Stimulated activated CD8-positive, alpha-beta memory T cell treated with anti-CD3 and anti-CD28 coated beads, Interleukin-15, amount 100 ng/mL, for 1 hour (primary cell): ENCODE measurements around the gene KMO.

Source experiments
- DNase-seq: peaks from one replicate; pipeline ENCODE4 v3.0.0-alpha.2; 2020; ENCODE audit warnings: low read depth

Gene KMO

DNA sequence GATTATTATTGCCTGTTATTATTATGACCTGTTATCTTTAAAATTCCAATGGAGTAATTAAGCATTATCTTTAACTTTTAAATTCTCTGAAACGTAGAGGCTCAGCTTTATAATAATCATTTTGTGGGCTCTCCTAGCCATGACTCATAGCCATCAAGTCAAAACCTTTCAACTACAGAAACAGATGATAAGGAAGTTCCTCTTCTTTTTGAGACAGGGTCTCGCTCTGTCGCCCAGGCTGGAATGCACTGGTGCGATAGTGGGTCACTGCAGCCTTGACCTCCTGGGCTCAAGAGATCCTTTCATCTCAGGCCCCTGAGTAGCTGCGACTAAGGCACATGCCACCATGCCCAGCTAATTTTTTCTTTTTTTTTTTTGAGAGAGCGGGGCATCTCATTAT is 64.5 kb downstream of the KMO start:
- DNase-seq: no peak

- no peak for DNase-seq
Measured at GRCh38 chr1:241598249-241598648, 66.1 kb downstream of the KMO start.

GRCh38 chr1:241600496-241600901 is 68.3 kb downstream of the KMO start:
- no peak for DNase-seq

DNA sequence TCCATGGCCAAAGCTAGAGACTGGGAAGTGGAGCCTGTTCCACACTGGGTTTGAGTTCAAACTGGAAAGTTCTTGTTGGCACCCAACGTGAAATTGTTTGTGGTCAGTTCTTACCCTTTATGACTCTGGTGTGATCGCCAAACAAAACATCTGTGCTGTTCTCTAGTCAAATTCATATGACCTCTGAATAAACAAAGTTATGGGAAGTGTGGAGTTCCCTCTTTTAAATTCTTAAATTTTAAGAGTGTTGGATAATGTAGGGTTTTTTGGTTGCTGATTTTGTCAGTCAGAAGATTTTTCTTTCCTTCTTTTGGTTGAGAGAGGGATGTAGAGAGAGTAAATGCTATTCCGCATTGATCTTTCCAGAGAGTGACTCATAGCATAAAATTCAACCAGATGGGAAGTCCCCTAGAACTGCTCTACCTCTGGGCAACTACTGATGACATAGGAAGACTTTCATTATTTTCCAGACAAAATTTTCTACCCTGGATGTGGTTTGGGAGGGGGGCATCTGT is 71.6 kb downstream of the KMO start:
- no peak for DNase-seq

- no peak for DNase-seq
Measured at GRCh38 chr1:241605146-241605805, 73.1 kb downstream of the KMO start.

DNA sequence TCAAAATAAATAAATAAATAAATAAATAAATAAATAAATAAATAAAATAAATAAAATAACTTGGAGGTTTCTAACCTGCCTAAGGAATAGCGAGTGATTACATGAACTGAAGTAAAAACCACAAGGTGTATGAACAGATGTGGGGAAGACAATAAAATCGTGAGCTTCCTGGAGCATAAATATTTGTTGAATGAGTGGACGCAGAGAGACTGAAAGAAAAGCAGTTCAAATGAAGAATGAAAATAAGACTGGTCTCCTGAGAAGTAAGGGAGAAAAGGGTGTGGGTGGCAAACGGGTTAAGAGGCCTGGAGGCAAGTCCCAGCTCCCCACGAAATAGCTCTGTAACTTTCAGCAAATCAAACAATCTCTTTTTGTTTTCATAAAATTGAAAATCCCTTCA is 74.4 kb downstream of the KMO start:
- no peak for DNase-seq

DNA sequence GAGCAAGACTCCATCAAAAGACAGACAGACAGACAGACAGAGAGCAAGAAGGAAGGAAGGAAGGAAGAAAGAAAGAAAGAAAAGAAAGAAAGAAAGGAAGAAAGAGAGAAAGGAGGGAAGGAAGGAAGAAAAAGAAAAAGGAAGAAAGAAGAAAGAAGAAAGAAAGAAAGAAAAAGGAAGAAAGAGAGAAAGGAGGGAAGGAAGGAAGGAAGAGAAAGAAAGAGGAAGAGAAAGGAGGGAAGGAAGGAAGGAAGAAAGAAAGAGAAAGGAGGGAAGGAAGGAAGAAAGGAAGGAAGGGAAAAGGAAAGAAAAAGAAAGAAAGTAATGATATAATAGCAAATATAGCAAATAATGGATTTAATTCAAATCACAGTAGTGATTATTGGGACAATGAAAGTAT is 75.3 kb downstream of the KMO start:
- DNase-seq: no peak

- no peak for DNase-seq
Measured at GRCh38 chr1:241608379-241609033, 76.3 kb downstream of the KMO start.

- no peak for DNase-seq
Measured at GRCh38 chr1:241610056-241610815, 78.1 kb downstream of the KMO start.

DNA sequence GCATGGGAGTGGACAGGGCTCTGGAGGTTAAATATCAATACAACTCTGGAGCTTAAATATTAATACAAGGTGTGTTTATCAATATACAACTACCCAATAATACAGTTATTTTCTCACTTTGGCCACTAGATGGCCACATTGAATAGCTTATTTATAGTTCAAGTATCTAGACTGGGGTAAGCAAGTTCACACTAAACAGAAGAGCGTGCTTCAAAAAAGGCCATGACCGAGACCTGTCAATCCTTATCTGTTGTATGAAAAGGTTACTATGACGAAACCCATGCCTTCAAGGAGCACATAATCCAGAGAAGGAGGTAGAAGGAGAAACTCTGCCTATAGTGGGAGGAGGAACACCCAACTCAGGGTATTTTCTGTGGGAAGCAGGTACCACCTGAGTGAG is 78.9 kb downstream of the KMO start:
- no peak for DNase-seq

- DNase-seq: no peak
Measured at GRCh38 chr1:241611736-241612135, 79.6 kb downstream of the KMO start.

DNA sequence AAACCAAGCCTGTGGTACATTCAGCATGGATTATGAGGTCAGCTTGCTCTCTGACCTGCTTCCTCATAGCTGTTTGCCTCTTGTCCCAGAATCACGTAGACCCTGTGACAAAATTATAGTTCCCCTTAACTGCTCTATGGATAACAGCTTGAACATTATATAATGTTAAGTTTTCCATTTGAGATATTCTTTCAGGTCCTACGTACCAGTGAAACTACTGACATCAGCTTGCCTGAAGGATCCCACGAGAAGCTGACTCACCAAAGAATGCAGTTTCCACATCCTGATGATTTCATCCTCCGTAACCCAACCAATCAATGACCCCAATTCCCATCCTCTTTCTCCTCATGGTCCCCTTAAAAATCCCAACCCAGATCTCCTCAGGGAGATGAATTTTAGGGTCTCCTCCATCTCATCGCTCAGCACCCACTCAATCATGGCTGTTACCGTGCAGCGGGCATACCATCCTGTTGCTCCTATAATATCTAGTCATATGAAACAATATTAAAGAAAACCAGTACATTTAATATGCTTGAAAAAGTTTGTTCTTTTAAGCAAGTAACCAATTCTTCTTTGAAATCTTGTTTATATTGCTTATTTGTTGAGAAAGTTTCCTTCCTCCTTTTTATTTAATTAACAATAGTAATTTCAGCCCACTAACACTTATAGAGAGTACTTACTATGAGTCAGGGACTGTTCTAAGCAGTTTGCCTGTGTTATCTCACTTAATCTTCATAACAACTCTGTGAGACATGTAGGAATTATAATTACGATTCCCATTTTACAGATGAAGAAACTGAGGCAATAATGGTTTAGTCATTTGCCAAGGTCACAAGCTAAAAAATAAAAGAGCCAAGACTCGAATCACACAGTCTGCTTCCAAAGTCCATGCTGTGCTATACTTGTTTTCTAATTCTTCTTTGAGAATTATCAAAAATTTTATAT is 80.6 kb downstream of the KMO start:
- DNase-seq: no peak

DNA sequence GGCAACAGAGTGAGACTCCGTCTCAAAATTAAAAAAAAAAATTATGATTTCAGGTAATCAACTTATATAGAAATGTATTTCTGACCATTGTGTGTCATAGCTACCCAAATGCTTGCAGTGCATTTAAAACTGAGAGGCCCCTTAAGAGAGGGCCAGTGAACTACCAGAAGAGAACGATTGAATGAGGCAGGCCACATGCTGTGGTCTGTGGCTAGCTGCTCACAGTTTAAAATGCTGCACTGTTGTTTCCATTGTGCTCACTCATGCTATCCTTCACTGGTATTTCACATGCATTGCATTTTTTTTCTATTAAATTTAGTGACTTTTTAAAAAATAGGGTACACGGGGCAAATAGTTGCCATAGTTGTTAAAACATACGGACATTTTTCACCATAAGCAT is 82.0 kb downstream of the KMO start:
- no peak for DNase-seq

GRCh38 chr1:241614572-241614971 is 82.4 kb downstream of the KMO start:
- DNase-seq: no peak

GRCh38 chr1:241615043-241615974 is 83.1 kb downstream of the KMO start:
- no peak for DNase-seq

DNA sequence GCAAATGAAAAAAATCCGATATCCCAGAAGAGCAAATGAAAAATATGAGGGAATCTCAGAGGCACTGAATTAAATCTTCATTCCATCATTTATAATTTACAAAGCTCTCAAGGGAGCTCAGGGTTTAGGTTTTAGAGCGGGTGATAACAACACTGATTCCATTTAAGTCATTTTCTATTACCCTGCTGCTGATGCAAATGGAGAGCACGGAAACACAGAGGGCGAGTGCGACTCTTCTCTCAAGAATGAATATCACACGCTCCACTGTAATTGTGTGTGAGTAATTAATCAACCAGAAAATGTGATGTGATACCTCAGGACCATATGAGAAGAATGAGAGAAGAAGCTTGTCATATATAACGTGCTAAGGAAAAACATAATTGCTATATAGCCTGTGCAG is 85.2 kb downstream of the KMO start:
- DNase-seq: no peak

GRCh38 chr1:241622669-241623068 is 90.5 kb downstream of the KMO start:
- DNase-seq: no peak

DNA sequence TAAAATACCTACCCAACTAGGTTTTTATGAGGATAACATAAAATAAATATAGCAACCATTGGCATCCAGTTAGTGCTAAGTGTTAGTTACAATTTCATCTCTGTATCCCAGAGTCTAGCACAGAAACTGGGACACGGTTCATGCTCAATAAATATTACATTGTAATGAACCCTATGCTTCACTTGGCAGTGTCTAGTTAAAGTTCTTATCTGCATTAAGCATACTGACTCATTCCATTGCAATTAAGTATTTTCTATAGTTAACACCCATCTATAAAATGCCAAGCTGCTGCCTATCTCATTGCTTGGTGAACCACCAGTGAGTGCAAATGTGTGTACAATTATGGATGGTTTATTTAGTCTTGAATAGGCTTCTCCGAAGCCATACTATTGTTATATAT is 92.8 kb downstream of the KMO start:
- no peak for DNase-seq

- DNase-seq: no peak
Measured at GRCh38 chr1:241627453-241628259, 95.5 kb downstream of the KMO start.

GRCh38 chr1:241630005-241630404 is 97.8 kb downstream of the KMO start:
- no peak for DNase-seq
